ENCODE data around the gene TECPR2. TPM values are rescaled to one million over a fixed set of nuclear protein-coding genes. Genes with fewer than 3 reads are reported as not detected.

Gene TECPR2
- total RNA-seq, 1 donor from 2014 or later, result 26.9 TPM

GRCh38 chr14:102387086-102387485, 24.3 kb downstream of the TECPR2 start:
- no peak overlapping the region for H3K27ac Mint-ChIP-seq (ENCODE audit: unreplicated experiment)
- no peaks in the 10 kb centered on the region for H3K9me3 Mint-ChIP-seq (ENCODE audit: unreplicated experiment)
- no peak overlapping the region for H3K4me3 Mint-ChIP-seq (ENCODE audit: unreplicated experiment)
- DNase-seq (ENCODE audit: extremely low spot score, unreplicated experiment), result no peak
- no peak for TF ChIP-seq CTCF (IDR thresholded peaks at IDR 0.05)
- H3K4me1 Mint-ChIP-seq (ENCODE audit: unreplicated experiment), result peaks cover 7% of the 10 kb centered on the region
- H3K27me3 Mint-ChIP-seq (ENCODE audit: unreplicated experiment), result no peaks in the 10 kb centered on the region
- peaks cover 13% of the 10 kb centered on the region for H3K36me3 Mint-ChIP-seq (ENCODE audit: unreplicated experiment)

- H3K36me3 Mint-ChIP-seq (ENCODE audit: unreplicated experiment), result peaks cover 16% of the 10 kb centered on the region
- no peak overlapping the region for H3K27ac Mint-ChIP-seq (ENCODE audit: unreplicated experiment)
- DNase-seq (ENCODE audit: extremely low spot score, unreplicated experiment), result no peak
- H3K27me3 Mint-ChIP-seq (ENCODE audit: unreplicated experiment), result no peaks in the 10 kb centered on the region
- no peaks in the 10 kb centered on the region for H3K9me3 Mint-ChIP-seq (ENCODE audit: unreplicated experiment)
- H3K4me3 Mint-ChIP-seq (ENCODE audit: unreplicated experiment), result no peak overlapping the region
- TF ChIP-seq CTCF (IDR thresholded peaks at IDR 0.05), result no peak
- peaks cover 7% of the 10 kb centered on the region for H3K4me1 Mint-ChIP-seq (ENCODE audit: unreplicated experiment)
Measured at GRCh38 chr14:102389246-102389645, 26.5 kb downstream of the TECPR2 start.

GRCh38 chr14:102390064-102390855, 27.5 kb downstream of the TECPR2 start:
- Mint-ChIP-seq H3K4me1 (ENCODE audit: unreplicated experiment) (peaks cover 7% of the 10 kb centered on the region), H3K27me3 (ENCODE audit: unreplicated experiment) (no peaks in the 10 kb centered on the region), H3K9me3 (ENCODE audit: unreplicated experiment) (no peaks in the 10 kb centered on the region), H3K27ac (ENCODE audit: unreplicated experiment) (peak overlapping the region; percentile 36), H3K36me3 (ENCODE audit: unreplicated experiment) (peaks cover 18% of the 10 kb centered on the region), H3K4me3 (ENCODE audit: unreplicated experiment) (no peak overlapping the region)
- TF ChIP-seq CTCF (IDR thresholded peaks at IDR 0.05), result no peak
- DNase-seq (ENCODE audit: extremely low spot score, unreplicated experiment), result no peak

GRCh38 chr14:102392506-102392905, 29.8 kb downstream of the TECPR2 start:
- DNase-seq (ENCODE audit: extremely low spot score, unreplicated experiment), result no peak
- TF ChIP-seq CTCF (IDR thresholded peaks at IDR 0.05), result no peak
- Mint-ChIP-seq H3K4me1 (ENCODE audit: unreplicated experiment) (peaks cover 7% of the 10 kb centered on the region), H3K27ac (ENCODE audit: unreplicated experiment) (no peak overlapping the region), H3K36me3 (ENCODE audit: unreplicated experiment) (peaks cover 24% of the 10 kb centered on the region), H3K4me3 (ENCODE audit: unreplicated experiment) (no peak overlapping the region), H3K9me3 (ENCODE audit: unreplicated experiment) (peaks cover 6% of the 10 kb centered on the region), H3K27me3 (ENCODE audit: unreplicated experiment) (no peaks in the 10 kb centered on the region)

- DNase-seq (ENCODE audit: extremely low spot score, unreplicated experiment), result no peak
- no peaks in the 10 kb centered on the region for H3K27me3 Mint-ChIP-seq (ENCODE audit: unreplicated experiment)
- peaks cover 4% of the 10 kb centered on the region for H3K4me1 Mint-ChIP-seq (ENCODE audit: unreplicated experiment)
- no peak overlapping the region for H3K27ac Mint-ChIP-seq (ENCODE audit: unreplicated experiment)
- no peak overlapping the region for H3K4me3 Mint-ChIP-seq (ENCODE audit: unreplicated experiment)
- no peak for TF ChIP-seq CTCF (IDR thresholded peaks at IDR 0.05)
- H3K9me3 Mint-ChIP-seq (ENCODE audit: unreplicated experiment), result peaks cover 14% of the 10 kb centered on the region
- peaks cover 37% of the 10 kb centered on the region for H3K36me3 Mint-ChIP-seq (ENCODE audit: unreplicated experiment)
Measured at GRCh38 chr14:102394717-102395375, 32.1 kb downstream of the TECPR2 start.

Measured in osteocyte (in vitro differentiated cells).